CD14-positive monocyte (primary cell): ENCODE measurements around the gene SLC35F4. TPM values are rescaled to one million over a fixed set of nuclear protein-coding genes. Genes with fewer than 3 reads are reported as not detected.

Experiments used
- DNase-seq, 3 donors: peaks; one replicate each; pipeline ENCODE4 v3.0.0-alpha.2; 2011 to 2022
- H2AFZ ChIP-seq: 2 replicates; pipeline ENCODE4 v1.6.0; 2012; ENCODE audit warnings: mild to moderate bottlenecking, low read depth, low read length, inconsistent platforms; ENCODE audit not compliant: insufficient read depth, poor library complexity, severe bottlenecking
- H3K27ac ChIP-seq, 2 donors: 1 replicate in 1 of 2; 2 replicates in 1 of 2; pipeline ENCODE4 v1.5.1; 2012 to 2013; ENCODE audit warnings: low read length in 2 of 2, control low read depth in 1 of 2, inconsistent platforms in 1 of 2, low read depth in 1 of 2, mild to moderate bottlenecking in 1 of 2
- H3K27me3 ChIP-seq, 2 donors: one replicate each; pipeline versions ENCODE4 v1.6.0 to v1.6.1; 2011 to 2013; ENCODE audit warnings: low read length in 2 of 2; ENCODE audit not compliant: control insufficient read depth in 2 of 2, insufficient read depth in 2 of 2
- H3K36me3 ChIP-seq, 2 donors: replicated peaks in 1 of 2; 1 replicate in 1 of 2; 2 replicates in 1 of 2; pipeline versions ENCODE4 v1.5.1 to v1.6.1; 2012 to 2013; ENCODE audit warnings: low read length in 2 of 2, control low read depth in 1 of 2, inconsistent platforms in 1 of 2, mild to moderate bottlenecking in 1 of 2; ENCODE audit not compliant: insufficient read depth in 2 of 2, control insufficient read depth in 1 of 2
- H3K4me1 ChIP-seq, 2 donors: 1 replicate in 1 of 2; 2 replicates in 1 of 2; pipeline versions ENCODE4 v1.5.1 to v1.6.1; 2012 to 2013; ENCODE audit warnings: low read length in 2 of 2, control low read depth in 1 of 2, inconsistent platforms in 1 of 2, mild to moderate bottlenecking in 1 of 2, moderate library complexity in 1 of 2; ENCODE audit not compliant: insufficient read depth in 2 of 2, control insufficient read depth in 1 of 2
- H3K4me2 ChIP-seq: replicated peaks from 2 replicates; pipeline ENCODE3; 2012; ENCODE audit warnings: low read length, moderate library complexity, mild to moderate bottlenecking; ENCODE audit not compliant: poor library complexity, severe bottlenecking; ENCODE audit errors: extremely low read depth
- H3K4me3 ChIP-seq, 3 experiments: fragments of 200-600 bp in 1 of 3; sonication (generic) in 1 of 3; replicated peaks in 1 of 3; 1 replicate in 2 of 3; 2 replicates in 1 of 3; pipeline ENCODE4 v1.5.1; 2011 to 2013; ENCODE audit warnings: low read length in 3 of 3, mild to moderate bottlenecking in 3 of 3, control low read depth in 2 of 3, low read depth in 2 of 3, inconsistent platforms in 1 of 3, moderate library complexity in 1 of 3
- H3K79me2 ChIP-seq: 2 replicates; pipeline ENCODE4 v1.6.0; 2012; ENCODE audit warnings: mild to moderate bottlenecking, control low read depth, inconsistent platforms, low read length, moderate library complexity; ENCODE audit not compliant: insufficient read depth
- H3K9ac ChIP-seq: 2 replicates; pipeline ENCODE4 v1.6.0; 2017; ENCODE audit warnings: low read length, mild to moderate bottlenecking; ENCODE audit not compliant: insufficient read depth, poor library complexity, severe bottlenecking
- H3K9me3 ChIP-seq, 2 donors: replicated peaks in 1 of 2; 1 replicate in 1 of 2; 2 replicates in 1 of 2; pipeline versions ENCODE4 v1.5.1 to v1.6.1; 2012 to 2013; ENCODE audit warnings: low read length in 2 of 2, control low read depth in 1 of 2; ENCODE audit not compliant: control insufficient read depth in 1 of 2, insufficient read depth in 1 of 2
- H4K20me1 ChIP-seq: 2 replicates; pipeline ENCODE4 v1.6.0; 2012; ENCODE audit warnings: mild to moderate bottlenecking, low read length, control low read depth, moderate library complexity; ENCODE audit not compliant: insufficient read depth
- H3K27ac Mint-ChIP-seq, 7 donors: one replicate each; pipeline ENCODE4 v1.8.0; 2020; ENCODE audit warnings: mild to moderate bottlenecking in 7 of 7, mixed read lengths in 7 of 7, moderate library complexity in 6 of 7, inconsistent platforms in 2 of 7
- H3K27me3 Mint-ChIP-seq, 3 donors: one replicate each; pipeline ENCODE4 v1.8.0; 2021 to 2022; ENCODE audit warnings: low read depth in 3 of 3, mild to moderate bottlenecking in 3 of 3, mixed read lengths in 3 of 3, moderate library complexity in 3 of 3, inconsistent platforms in 1 of 3
- H3K36me3 Mint-ChIP-seq, 2 donors: one replicate each; pipeline ENCODE4 v1.8.0; 2020; ENCODE audit warnings: mixed read lengths in 2 of 2, inconsistent platforms in 1 of 2, mild to moderate bottlenecking in 1 of 2
- H3K4me1 Mint-ChIP-seq: one replicate; pipeline ENCODE4 v1.8.0; 2020; ENCODE audit warnings: mild to moderate bottlenecking, mixed read lengths
- H3K4me3 Mint-ChIP-seq, 2 donors: one replicate each; pipeline ENCODE4 v1.8.0; 2020; ENCODE audit warnings: mild to moderate bottlenecking in 2 of 2, mixed read lengths in 2 of 2, moderate library complexity in 1 of 2
- H3K9me3 Mint-ChIP-seq, 7 donors: one replicate each; pipeline ENCODE4 v1.8.0; 2020 to 2022; ENCODE audit warnings: mixed read lengths in 7 of 7, mild to moderate bottlenecking in 6 of 7, moderate library complexity in 6 of 7, inconsistent platforms in 2 of 7
- CTCF ChIP-seq: fragments of 200-600 bp; IDR thresholded peaks from one replicate; pipeline ENCODE4 v1.8.0; 2022; ENCODE audit warnings: antibody characterized with exemption, mild to moderate bottlenecking
- WGBS: methylation state at CpG from one replicate; pipeline ENCODE4 v1.1.5; 2013; ENCODE audit warnings: missing lambda C conversion rate; ENCODE audit not compliant: insufficient coverage; 5-methylcytosine and 5-hydroxymethylcytosine counted together
- intact Hi-C, 2 donors: fragments of 100-400 bp; cut with micrococcal nuclease; formaldehyde crosslinking; loops; one replicate each; pipeline versions ENCODE4 v1.15.0 to v1.15.1; 2023
- polyA plus RNA-seq, 3 donors: library from polyadenylated mRNA; depleted of rRNA in 1 of 3; unstranded in 2 of 3; stranded (reverse) in 1 of 3; fragments of 300-500 nt in 2 of 3; fragments of >200 nt in 1 of 3; fragmentation: Illumina TruSeq in 2 of 3; gene quantifications; 1 replicate in 2 of 3; 2 replicates in 1 of 3; pipeline ENCODE4 v1.2.3, GENCODE V29; 2012 to 2021

Gene SLC35F4
- polyA plus RNA-seq, 3 donors: not detected

GRCh38 chr14:57547131-57547530, 318.8 kb downstream of the SLC35F4 start:
- H2AFZ ChIP-seq: no peak overlapping the region
- DNase-seq: no peak
- TF ChIP-seq CTCF: no peak
- no peaks in the 10 kb centered on the region for H3K79me2 ChIP-seq
- H3K4me1 Mint-ChIP-seq: no peaks in the 10 kb centered on the region
- H3K9me3 Mint-ChIP-seq: peaks cover 10 to 28% (median 13%) of the 10 kb centered on the region in 7 donors
- H3K36me3 Mint-ChIP-seq: no peaks in the 10 kb centered on the region
- no CpG with 5 or more reads among the region's 2 CpGs for WGBS
- no peaks in the 10 kb centered on the region for H4K20me1 ChIP-seq
- H3K9me3 ChIP-seq: peaks cover 0 to 13% of the 10 kb centered on the region in 2 donors
- no peak overlapping the region for H3K4me3 Mint-ChIP-seq
- peaks cover 0 to 1% (median 0%) of the 10 kb centered on the region in 3 donors for H3K27me3 Mint-ChIP-seq
- H3K4me2 ChIP-seq: no peak overlapping the region
- no peak overlapping the region for H3K27ac Mint-ChIP-seq
- H3K9ac ChIP-seq: no peak overlapping the region
- no peaks in the 10 kb centered on the region for H3K36me3 ChIP-seq
- no peak overlapping the region for H3K4me3 ChIP-seq
- no peak overlapping the region for H3K27ac ChIP-seq
- no peaks in the 10 kb centered on the region for H3K4me1 ChIP-seq
- intact Hi-C loops: no loop called here
- no peaks in the 10 kb centered on the region for H3K27me3 ChIP-seq

- H2AFZ ChIP-seq: no peak overlapping the region
Observed at GRCh38 chr14:57533214-57533613, 332.7 kb downstream of the SLC35F4 start.

More at GRCh38 chr14:57533214-57533613, 332.7 kb downstream of the SLC35F4 start:
- Mint-ChIP-seq H3K4me3 (no peak overlapping the region), H3K27me3 (no peaks in the 10 kb centered on the region), H3K4me1 (no peaks in the 10 kb centered on the region), H3K36me3 (no peaks in the 10 kb centered on the region), H3K9me3 (peaks cover 0 to 14% (median 8%) of the 10 kb centered on the region in 7 donors), H3K27ac (no peak overlapping the region)
- Histone ChIP-seq H3K79me2 (no peaks in the 10 kb centered on the region), H3K4me2 (no peak overlapping the region), H3K9ac (no peak overlapping the region), H3K36me3 (no peaks in the 10 kb centered on the region), H3K27me3 (no peaks in the 10 kb centered on the region), H3K9me3 (peaks cover 0 to 6% of the 10 kb centered on the region in 2 donors), H3K4me3 (no peak overlapping the region), H3K27ac (no peak overlapping the region), H4K20me1 (no peaks in the 10 kb centered on the region), H3K4me1 (no peaks in the 10 kb centered on the region)
- no peak for DNase-seq
- no peak for TF ChIP-seq CTCF
- intact Hi-C loops: no loop called here
- 67% methylated on average over 1 of the region's 1 CpG for WGBS
